ENCODE results near the gene FZD10. TPM values are rescaled to one million over a fixed set of nuclear protein-coding genes. Genes with fewer than 3 reads are reported as not detected.

FZD10 gene
- total and polyA plus RNA-seq, 2 of the 4 experiments (the other 2 are of a cell fraction): not detected

- POLR2A ChIA-PET (ENCODE audit: unreplicated experiment): no interaction called here
- intact Hi-C loops (cut with micrococcal nuclease) (no loop called here), dilution Hi-C loops (cut with HindIII; ENCODE audit: low sequenced_read_pairs, unreplicated experiment) (no loop called here), in situ Hi-C loops (cut with MboI; ENCODE audit: low sequenced_read_pairs) (no loop called here)
- Histone ChIP-seq H3K27me3 (ENCODE audit: control insufficient read depth, insufficient read depth, low read length) (no peaks in the 10 kb centered on the region), H3K9ac (ENCODE audit: low read depth, low read length) (no peak overlapping the region), H2BK5ac (ENCODE audit: low read depth, low read length, poor library complexity, severe bottlenecking) (no peak overlapping the region), H3K56ac (ENCODE audit: extremely low read depth, insufficient read depth, low read length) (no peak overlapping the region), H2AK5ac (ENCODE audit: low read depth, low read length) (no peak overlapping the region), H2AK9ac (replicated peaks; ENCODE audit: low read depth, low read length, poor library complexity) (no peak overlapping the region), H3K4me2 (ENCODE audit: low read depth, low read length) (no peak overlapping the region), H3K23ac (ENCODE audit: low read depth, low read length) (no peak overlapping the region), H2BK120ac (ENCODE audit: low read depth, low read length) (no peak overlapping the region), H3K18ac (ENCODE audit: low read depth, low read length) (no peak overlapping the region), H3K9me1 (ENCODE audit: insufficient read depth, low read length) (no peaks in the 10 kb centered on the region), H4K20me1 (ENCODE audit: insufficient read depth, low read length) (no peaks in the 10 kb centered on the region), H4K91ac (ENCODE audit: insufficient read depth, low read depth, low read length) (no peak overlapping the region), H4K8ac (ENCODE audit: low read depth in 2 of 2, low read length in 2 of 2) (no peak overlapping the region), H3K27ac (ENCODE audit: insufficient read depth, low read length) (no peak overlapping the region), H2BK15ac (ENCODE audit: low read depth, low read length) (no peak overlapping the region), H3K9me3 (ENCODE audit: control insufficient read depth, insufficient read depth, low read length) (peaks cover 51% of the 10 kb centered on the region), H2AFZ (replicated peaks; ENCODE audit: low read length, poor library complexity) (no peak overlapping the region), H3K4me3 (ENCODE audit: insufficient read depth, low read depth, low read length) (no peak overlapping the region), H3K36me3 (ENCODE audit: control insufficient read depth, insufficient read depth, low read length) (no peaks in the 10 kb centered on the region), H3K14ac (replicated peaks; ENCODE audit: low read depth, low read length) (no peak overlapping the region), H4K5ac (ENCODE audit: low read depth, low read length) (no peak overlapping the region), H3K79me1 (ENCODE audit: low read depth in 1 of 2, low read length in 2 of 2) (no peaks in the 10 kb centered on the region), H3K4me1 (ENCODE audit: control insufficient read depth, insufficient read depth, low read length) (no peaks in the 10 kb centered on the region), H3K4ac (ENCODE audit: low read depth, low read length) (no peak overlapping the region), H2BK20ac (ENCODE audit: low read depth, low read length) (no peak overlapping the region)
- TF ChIP-seq NFE2L2 (IDR thresholded peaks at IDR 0.05; ENCODE audit: low read depth, low read length) (no peak), MAZ (IDR thresholded peaks at IDR 0.05; ENCODE audit: borderline replicate concordance, low read depth, low read length) (no peak), MXI1 (IDR thresholded peaks at IDR 0.05; ENCODE audit: borderline replicate concordance, low read depth, low read length) (no peak), RAD21 (IDR thresholded peaks at IDR 0.05; ENCODE audit: low read length) (no peak), SMC3 (IDR thresholded peaks at IDR 0.05; ENCODE audit: low read depth, low read length) (no peak), CTCF (conservative IDR thresholded peaks at IDR 0.05; ENCODE audit: low read depth, low read length) (no peak), ELK1 (IDR thresholded peaks at IDR 0.05; ENCODE audit: borderline replicate concordance, low read depth, low read length) (no peak), POLR2A (IDR thresholded peaks at IDR 0.05; ENCODE audit: low read depth, low read length) (no peak), USF2 (IDR thresholded peaks at IDR 0.05; ENCODE audit: low read depth, low read length) (no peak), FOS (IDR thresholded peaks at IDR 0.05; ENCODE audit: low read depth, low read length) (no peak), CHD1 (IDR thresholded peaks at IDR 0.05; ENCODE audit: low read depth, low read length) (no peak)
- ATAC-seq (ENCODE audit: low read depth) (no peak), DNase-seq (no peak)
- BruUV-seq (replicated peaks): no TSS peak
- CTCF ChIA-PET: no interaction called here
- WGBS, 2 experiments (ENCODE audit: extremely low coverage in 2 of 2, insufficient read length in 1 of 2): 63% methylated on average over 9 of the region's 14 CpGs; no CpG with 5 or more reads in 1 of the 2 experiments
Observed at GRCh38 chr12:130142736-130143135, 19.5 kb upstream of the FZD10 start.

Data from IMR-90 (cell line).